ENCODE data around the gene C2CD4D. TPM values are rescaled to one million over a fixed set of nuclear protein-coding genes. Genes with fewer than 3 reads are reported as not detected.

Gene C2CD4D
- total RNA-seq, 1 experiment from 2014 or later, result 0.17 TPM

DNA sequence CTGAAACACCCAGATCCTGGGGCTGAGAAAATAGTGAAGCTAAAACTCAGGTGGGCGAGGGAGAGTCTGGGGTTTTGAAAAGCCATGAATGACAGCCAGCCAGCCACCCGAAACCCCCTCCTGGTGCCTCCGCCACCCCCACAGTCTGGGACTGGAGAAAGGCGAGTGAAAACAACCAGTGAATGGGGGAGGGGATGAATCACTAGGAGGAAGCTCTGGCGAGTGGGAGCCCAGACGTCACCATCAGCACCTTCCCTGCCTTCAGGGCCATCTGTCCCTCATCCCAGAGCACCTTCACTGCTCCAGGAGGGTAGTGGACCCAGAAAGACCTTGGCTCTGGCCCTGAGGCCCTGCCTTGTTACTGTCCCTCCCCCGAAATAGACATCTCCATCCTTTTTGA is 17.2 kb downstream of the C2CD4D start:
- Histone ChIP-seq H3K27ac (ENCODE audit: low read depth, low read length) (no peak overlapping the region), H3K36me3 (ENCODE audit: control insufficient read depth in 1 of 2, insufficient read depth in 2 of 2, low read length in 2 of 2) (no peaks in the 10 kb centered on the region), H3K9me2 (ENCODE audit: insufficient read depth) (no peaks in the 10 kb centered on the region), H3K79me2 (ENCODE audit: insufficient read depth, low read length) (no peaks in the 10 kb centered on the region), H4K20me1 (ENCODE audit: insufficient read depth) (no peaks in the 10 kb centered on the region), H2AFZ (ENCODE audit: low read depth, low read length, poor library complexity, severe bottlenecking) (no peak overlapping the region), H3K27me3 (ENCODE audit: insufficient read depth, low read length) (no peaks in the 10 kb centered on the region), H3K9ac (ENCODE audit: low read length) (no peak overlapping the region), H3K4me3 (replicated peaks in 1 of 2; ENCODE audit: low read depth in 1 of 2, low read length in 2 of 2) (no peak overlapping the region), H3K4me1 (ENCODE audit: control insufficient read depth in 1 of 2, insufficient read depth in 2 of 2, low read length in 2 of 2) (peaks cover 5 to 10% of the 10 kb centered on the region in 2 experiments; a peak in 2 of 4 replicates), H3K4me2 (ENCODE audit: low read length) (no peak overlapping the region), H3K9me3 (ENCODE audit: control insufficient read depth in 1 of 2, insufficient read depth in 1 of 2, low read depth in 1 of 2, low read length in 2 of 2) (no peaks in the 10 kb centered on the region)
- intact Hi-C loops (cut with micrococcal nuclease), result no loop called here
- TF ChIP-seq EZH2 (IDR thresholded peaks at IDR 0.05), result no peak
- TF ChIP-seq CBX3 (IDR thresholded peaks at IDR 0.05; ENCODE audit: low read depth), result no peak
- TF ChIP-seq SRF (IDR thresholded peaks at IDR 0.05; ENCODE audit: low read depth), result no peak
- TF ChIP-seq REST (IDR thresholded peaks at IDR 0.05; ENCODE audit: low read depth), result no peak
- TF ChIP-seq SIN3A (IDR thresholded peaks at IDR 0.05; ENCODE audit: low read depth), result no peak
- TF ChIP-seq RAD21 (IDR thresholded peaks at IDR 0.05; ENCODE audit: low read depth), result no peak
- TF ChIP-seq ATF3 (IDR thresholded peaks at IDR 0.05), result no peak
- no peak for TF ChIP-seq CEBPB (IDR thresholded peaks at IDR 0.05; ENCODE audit: low read depth)
- TF ChIP-seq SP1 (IDR thresholded peaks at IDR 0.05; ENCODE audit: low read depth), result no peak
- no peak for TF ChIP-seq ZNF274 (IDR thresholded peaks at IDR 0.05; ENCODE audit: low read depth, low read length)
- no peak for TF ChIP-seq POLR2AphosphoS5 (IDR thresholded peaks at IDR 0.05; ENCODE audit: low read depth, low read length)
- TF ChIP-seq EZH2phosphoT487 (IDR thresholded peaks at IDR 0.05; ENCODE audit: borderline replicate concordance), result no peak
- no peak for TF ChIP-seq POLR2A (IDR thresholded peaks at IDR 0.05; ENCODE audit: borderline replicate concordance, extremely low read depth, insufficient read depth, insufficient read length)
- no peak for TF ChIP-seq EGR1 (IDR thresholded peaks at IDR 0.05; ENCODE audit: low read depth)
- no peak for TF ChIP-seq ELF1 (IDR thresholded peaks at IDR 0.05; ENCODE audit: borderline replicate concordance, low read depth)
- POLR2A ChIA-PET, result no interaction called here
- BruUV-seq (replicated peaks), result no TSS peak
- RAD21 ChIA-PET (ENCODE audit: low non-redundant PET in 1 of 2, low total read pairs in 2 of 2, uncharacterized antibody in 2 of 2, unreplicated experiment in 2 of 2), result no interaction called here
- CTCF ChIA-PET, result no interaction called here
- DNase-seq (ENCODE audit: low read depth, low spot score) (no peak), ATAC-seq (no peak)
